Endothelial cell of umbilical vein (primary cell): ENCODE results near the gene MRGPRD.

Experiments used
- GATA2 ChIP-seq: IDR thresholded peaks from 2 replicates; pipeline ENCODE4 v1.7.0; 2011; ENCODE audit warnings: low read depth, mild to moderate bottlenecking, moderate library complexity, mixed read lengths, low read length; ENCODE audit not compliant: insufficient read length, insufficient read depth
- JUN ChIP-seq: IDR thresholded peaks from 2 replicates; pipeline ENCODE4 v1.6.1; 2011; ENCODE audit warnings: borderline replicate concordance, low read depth; ENCODE audit not compliant: insufficient read length, insufficient read depth
- POLR2A ChIP-seq: IDR thresholded peaks from 2 replicates; pipeline ENCODE4 v1.6.1; 2012; ENCODE audit warnings: low read depth, mild to moderate bottlenecking, control low read depth, low read length
- POLR2AphosphoS5 ChIP-seq: IDR thresholded peaks from 2 replicates; pipeline ENCODE4 v1.6.1; 2012; ENCODE audit warnings: low read depth, mild to moderate bottlenecking, control low read depth, low read length, moderate library complexity; ENCODE audit not compliant: insufficient read depth
- TF ChIP-seq, protein P1 (sequence below), 2 donors: IDR thresholded peaks; 1 replicate in 1 of 2; 2 replicates in 1 of 2; pipeline ENCODE4 v1.5.1; 2011; ENCODE audit warnings: low read length in 2 of 2, mild to moderate bottlenecking in 2 of 2, moderate library complexity in 2 of 2, control low read depth in 1 of 2, inconsistent platforms in 1 of 2, low read depth in 1 of 2; ENCODE audit not compliant: insufficient read depth in 1 of 2; ENCODE audit errors: extremely low read depth in 1 of 2

DNA sequence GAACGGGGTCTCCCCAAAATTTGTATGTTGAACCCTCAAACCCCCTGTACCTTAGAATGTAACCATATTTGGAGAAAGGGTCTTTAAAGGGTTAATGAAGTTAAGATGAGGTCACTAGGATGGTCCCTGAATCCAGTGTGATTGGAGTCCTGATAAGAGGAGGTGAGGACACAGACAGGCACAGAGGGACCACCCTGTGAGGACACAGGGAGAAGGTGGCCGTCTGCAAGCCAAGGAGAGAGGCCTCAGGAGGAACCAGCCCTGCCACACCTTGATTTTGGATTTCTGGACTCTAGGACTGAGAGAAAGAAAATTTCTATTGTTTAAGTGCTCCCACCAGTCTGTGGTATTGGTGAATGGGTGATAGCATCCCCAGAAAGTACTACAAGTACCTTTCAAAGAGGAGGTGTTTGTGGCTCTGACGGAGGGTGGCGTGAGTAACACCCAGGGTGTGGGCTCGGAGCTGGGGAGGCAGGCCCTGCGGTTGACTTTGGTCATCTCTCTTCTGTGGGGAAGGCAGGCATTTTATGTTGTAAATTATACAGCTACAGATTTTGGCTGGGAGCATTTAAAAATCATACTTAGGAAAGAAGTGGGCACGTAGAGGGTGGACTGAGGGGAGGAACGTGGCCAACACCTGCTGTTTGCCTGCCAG lies 18.4 kb upstream of the MRGPRD start:
- TF ChIP-seq JUN (no peak), POLR2A (no peak), POLR2AphosphoS5 (no peak), GATA2 (no peak)
- TF ChIP-seq, protein P1, sequence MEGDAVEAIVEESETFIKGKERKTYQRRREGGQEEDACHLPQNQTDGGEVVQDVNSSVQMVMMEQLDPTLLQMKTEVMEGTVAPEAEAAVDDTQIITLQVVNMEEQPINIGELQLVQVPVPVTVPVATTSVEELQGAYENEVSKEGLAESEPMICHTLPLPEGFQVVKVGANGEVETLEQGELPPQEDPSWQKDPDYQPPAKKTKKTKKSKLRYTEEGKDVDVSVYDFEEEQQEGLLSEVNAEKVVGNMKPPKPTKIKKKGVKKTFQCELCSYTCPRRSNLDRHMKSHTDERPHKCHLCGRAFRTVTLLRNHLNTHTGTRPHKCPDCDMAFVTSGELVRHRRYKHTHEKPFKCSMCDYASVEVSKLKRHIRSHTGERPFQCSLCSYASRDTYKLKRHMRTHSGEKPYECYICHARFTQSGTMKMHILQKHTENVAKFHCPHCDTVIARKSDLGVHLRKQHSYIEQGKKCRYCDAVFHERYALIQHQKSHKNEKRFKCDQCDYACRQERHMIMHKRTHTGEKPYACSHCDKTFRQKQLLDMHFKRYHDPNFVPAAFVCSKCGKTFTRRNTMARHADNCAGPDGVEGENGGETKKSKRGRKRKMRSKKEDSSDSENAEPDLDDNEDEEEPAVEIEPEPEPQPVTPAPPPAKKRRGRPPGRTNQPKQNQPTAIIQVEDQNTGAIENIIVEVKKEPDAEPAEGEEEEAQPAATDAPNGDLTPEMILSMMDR (IDR thresholded peaks at IDR 0.05; ENCODE audit: extremely low read depth in 1 of 2, insufficient read depth in 1 of 2, low read depth in 1 of 2, low read length in 2 of 2) = no peak
